Left ventricle myocardium inferior (tissue), 1 donor: ENCODE results near the gene SSBP2. TPM values are rescaled to one million over a fixed set of nuclear protein-coding genes. Genes with fewer than 3 reads are reported as not detected.

Experiments
- DNase-seq: peaks from one replicate; pipeline ENCODE4 v3.0.0-alpha.2; 2020
- H3K27ac ChIP-seq: fragments of 200-600 bp; replicated peaks from 2 replicates; pipeline ENCODE4 v1.8.0; 2021
- H3K27me3 ChIP-seq: fragments of 200-600 bp; 2 replicates; pipeline ENCODE4 v1.8.0; 2021; ENCODE audit warnings: low read depth
- H3K36me3 ChIP-seq: fragments of 200-600 bp; 2 replicates; pipeline ENCODE4 v1.8.0; 2021
- H3K4me1 ChIP-seq: fragments of 200-600 bp; 2 replicates; pipeline ENCODE4 v1.8.0; 2021
- H3K4me3 ChIP-seq: fragments of 200-600 bp; 2 replicates; pipeline ENCODE4 v1.8.0; 2021; ENCODE audit warnings: mild to moderate bottlenecking, moderate library complexity
- H3K9me3 ChIP-seq: fragments of 200-600 bp; replicated peaks from 2 replicates; pipeline ENCODE4 v1.8.0; 2021
- CTCF ChIP-seq: fragments of 200-600 bp; IDR thresholded peaks from 2 replicates; pipeline ENCODE4 v1.8.0; 2021; ENCODE audit warnings: antibody characterized with exemption, mild to moderate bottlenecking, borderline replicate concordance
- intact Hi-C: fragments of 100-400 bp; cut with micrococcal nuclease; formaldehyde crosslinking; loops from one replicate; pipeline ENCODE4 v1.11.0; 2022
- total RNA-seq: library from RNA; stranded (reverse); fragmentation: NEBNext Ultra II Directional; extraction: Animal tissue kit (Norgen Biotek cat#: 25700); gene quantifications from one replicate; pipeline ENCODE4 v1.2.1, GENCODE V29; 2021
- donor health status: DM: no; HTN: yes; CAD: no; lungs with severe emphysema.

SSBP2 gene
- total RNA-seq, 1 donor from 2014 or later, result 40.7 TPM

GRCh38 chr5:81748556-81748955, 2.3 kb downstream of the SSBP2 start:
- Histone ChIP-seq H3K4me1 (peaks cover 48% of the 10 kb centered on the region), H3K4me3 (peak overlapping the region; percentile 94), H3K27me3 (no peaks in the 10 kb centered on the region), H3K36me3 (no peaks in the 10 kb centered on the region), H3K27ac (peak overlapping the region; percentile 100), H3K9me3 (no peaks in the 10 kb centered on the region)
- TF ChIP-seq CTCF, result no peak
- DNase-seq, result no peak
- intact Hi-C loops, result loop anchor here (5.0 kb wide), 1 partner anchor 241 kb away; no protein-coding TSS in a partner anchor

DNA sequence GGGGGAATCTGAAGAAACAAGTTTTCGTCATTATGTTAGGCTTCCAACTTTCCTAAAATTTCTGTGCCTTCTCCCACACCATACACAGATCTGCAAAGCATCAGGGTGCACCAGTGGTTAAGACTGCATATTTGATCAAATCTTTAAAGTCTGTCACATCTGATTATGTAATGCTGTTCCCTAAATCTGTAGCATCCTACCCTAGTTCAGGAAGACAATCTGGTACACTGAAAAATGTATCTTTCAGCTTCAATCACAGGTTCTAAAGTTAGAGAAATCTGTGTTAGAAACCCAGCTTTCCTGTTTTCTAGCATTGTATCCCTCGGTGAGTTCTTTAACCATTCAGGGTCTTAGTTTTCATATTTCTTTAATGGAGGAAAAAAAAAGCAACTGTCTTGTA, 3.9 kb downstream of the SSBP2 start:
- Histone ChIP-seq H3K4me1 (peaks cover 37% of the 10 kb centered on the region), H3K4me3 (no peak overlapping the region), H3K9me3 (no peaks in the 10 kb centered on the region), H3K27ac (no peak overlapping the region), H3K36me3 (peaks cover 7% of the 10 kb centered on the region), H3K27me3 (no peaks in the 10 kb centered on the region)
- intact Hi-C loops, result loop anchor here (5.0 kb wide), 1 partner anchor 240 kb away; no protein-coding TSS in a partner anchor
- no peak for DNase-seq
- no peak for TF ChIP-seq CTCF

- peaks cover 7% of the 10 kb centered on the region for H3K36me3 ChIP-seq
- DNase-seq, result no peak
- no peak overlapping the region for H3K27ac ChIP-seq
- TF ChIP-seq CTCF, result no peak
- H3K4me3 ChIP-seq, result no peak overlapping the region
- no peaks in the 10 kb centered on the region for H3K4me1 ChIP-seq
- H3K27me3 ChIP-seq, result no peaks in the 10 kb centered on the region
- intact Hi-C loops, result no loop called here
- H3K9me3 ChIP-seq, result no peaks in the 10 kb centered on the region
Observed at GRCh38 chr5:81740758-81741157, 10.1 kb downstream of the SSBP2 start.

DNA sequence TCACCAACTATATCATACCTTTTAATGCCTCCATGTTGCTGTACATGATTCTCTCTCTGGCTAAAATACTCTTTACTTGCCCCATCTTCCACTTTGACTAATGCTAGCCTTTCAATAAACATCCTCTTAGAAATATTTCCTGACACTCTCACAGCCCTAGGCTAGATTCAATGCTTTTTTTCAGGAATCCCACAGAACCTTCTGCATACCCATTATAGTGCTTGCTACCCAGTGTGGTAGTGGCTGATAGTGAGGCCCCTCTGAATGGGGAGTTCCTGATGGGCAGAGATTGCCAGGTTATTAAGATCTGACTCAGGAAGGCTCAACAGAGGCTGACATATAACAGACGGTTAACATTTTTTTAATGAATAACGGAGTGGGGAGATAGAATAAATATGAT, 11.6 kb downstream of the SSBP2 start:
- H3K36me3 ChIP-seq, result peaks cover 7% of the 10 kb centered on the region
- no peak for TF ChIP-seq CTCF
- H3K27ac ChIP-seq, result no peak overlapping the region
- H3K9me3 ChIP-seq, result no peaks in the 10 kb centered on the region
- no peaks in the 10 kb centered on the region for H3K27me3 ChIP-seq
- no peak overlapping the region for H3K4me3 ChIP-seq
- intact Hi-C loops, result no loop called here
- no peak for DNase-seq
- H3K4me1 ChIP-seq, result no peaks in the 10 kb centered on the region

DNA sequence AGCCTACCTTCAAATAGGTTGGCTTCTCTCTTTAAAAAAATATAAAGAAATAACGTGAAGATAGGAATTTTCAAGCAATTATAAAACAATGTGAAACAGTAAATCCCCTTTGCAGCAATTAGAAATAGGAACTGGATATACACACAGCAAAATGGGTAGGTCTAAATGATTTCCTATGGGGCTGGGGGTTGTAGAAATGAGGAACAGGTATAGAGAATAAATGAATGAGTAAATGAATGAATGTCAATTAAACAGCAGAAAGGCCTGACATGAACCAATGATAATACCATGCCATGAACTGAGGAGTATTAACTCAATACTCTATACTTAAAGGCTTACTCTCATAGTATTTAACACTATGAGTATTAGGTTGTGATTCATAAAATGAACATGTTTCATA, 21.6 kb downstream of the SSBP2 start:
- Histone ChIP-seq H3K4me3 (no peak overlapping the region), H3K4me1 (peaks cover 25% of the 10 kb centered on the region)
- TF ChIP-seq CTCF, result no peak

GRCh38 chr5:81728301-81728700, 22.6 kb downstream of the SSBP2 start:
- H3K4me1 ChIP-seq, result peaks cover 31% of the 10 kb centered on the region
- intact Hi-C loops, result no loop called here

More for the DNA sequence above, 21.6 kb downstream of the SSBP2 start:
- Histone ChIP-seq H3K27ac (no peak overlapping the region), H3K36me3 (no peaks in the 10 kb centered on the region), H3K27me3 (no peaks in the 10 kb centered on the region), H3K9me3 (no peaks in the 10 kb centered on the region)
- DNase-seq, result no peak
- intact Hi-C loops, result no loop called here

More at GRCh38 chr5:81728301-81728700, 22.6 kb downstream of the SSBP2 start:
- no peak for TF ChIP-seq CTCF
- Histone ChIP-seq H3K36me3 (no peaks in the 10 kb centered on the region), H3K27ac (no peak overlapping the region), H3K4me3 (no peak overlapping the region), H3K9me3 (no peaks in the 10 kb centered on the region), H3K27me3 (no peaks in the 10 kb centered on the region)
- DNase-seq, result no peak
